GM12874 (cell line): ENCODE results near the gene BMP6.

Experiments
- CTCF ChIP-seq: IDR thresholded peaks from 2 replicates; pipeline ENCODE4 v1.5.1; 2011; ENCODE audit warnings: low read depth, mild to moderate bottlenecking, control low read depth, low read length, moderate library complexity; ENCODE audit not compliant: insufficient read depth

The BMP6 gene

GRCh38 chr6:7805078-7805849 lies 79.4 kb downstream of the BMP6 start:
- TF ChIP-seq CTCF = no peak

GRCh38 chr6:7805850-7806214 lies 79.9 kb downstream of the BMP6 start:
- TF ChIP-seq CTCF = no peak

GRCh38 chr6:7806711-7807110 lies 80.8 kb downstream of the BMP6 start:
- no peak for TF ChIP-seq CTCF

GRCh38 chr6:7809346-7809745 lies 83.4 kb downstream of the BMP6 start:
- no peak for TF ChIP-seq CTCF

- TF ChIP-seq CTCF = no peak
Measured at GRCh38 chr6:7811441-7811840, 85.5 kb downstream of the BMP6 start.

- no peak for TF ChIP-seq CTCF
Measured at GRCh38 chr6:7812623-7813022, 86.7 kb downstream of the BMP6 start.

- TF ChIP-seq CTCF = no peak
Measured at GRCh38 chr6:7813193-7813592, 87.3 kb downstream of the BMP6 start.
